ENCODE data around the gene POLDIP2. TPM values are rescaled to one million over a fixed set of nuclear protein-coding genes. Genes with fewer than 3 reads are reported as not detected.

The POLDIP2 gene
- total RNA-seq, 2 experiments from 2014 or later, result 22.1 to 23.9 TPM

GRCh38 chr17:28371245-28372202, 14.2 kb upstream of the POLDIP2 start, which contains the start of gene SARM1:
TSS of gene SARM1 (plus strand) at chr17:28371694. CDS start at chr17:28372033, 339 bp downstream.
- peak; percentile 53 to 92 (median 74) for DNase-seq
- intact Hi-C loops (cut with DNase I, micrococcal nuclease), result loop anchor here (1.0 to 2.0 kb wide), 3 partner anchors 13 to 53 kb away; partner anchors contain the start of genes IFT20 (in 1 of the 2), TMEM97 (in 1 of the 2) and TNFAIP1 (in 1 of the 2)
- Mint-ChIP-seq H3K9me3 (no peaks in the 10 kb centered on the region), H3K27me3 (no peaks in the 10 kb centered on the region), H3K36me3 (ENCODE audit: low read depth) (peaks cover 4% of the 10 kb centered on the region), H3K4me3 (peak within 1 kb of the TSS; percentile 98), H3K27ac (peak within 1 kb of the TSS; percentile 75), H3K4me1 (ENCODE audit: low read depth) (peaks cover 26% of the 10 kb centered on the region)
- ChIA-PET CTCF (interaction anchor here (0.7 to 1.8 kb wide), 3 partner anchors 45 to 772 kb away, joined by 3 to 4 read pairs (median 3); no protein-coding TSS in a partner anchor), POLR2A (interaction anchor here (1.7 to 6.1 kb wide), 4 partner anchors 14 to 53 kb away, joined by 6 to 34 read pairs (median 22); partner anchors contain the start of genes IFT20, POLDIP2, TMEM97 and TNFAIP1)
- no peaks in the 10 kb centered on the region for H3K27me3 ChIP-seq (ENCODE audit: control insufficient read depth in 1 of 2, insufficient read depth in 2 of 2, low read length in 2 of 2)
- peaks cover 22% of the 10 kb centered on the region for H3K4me1 ChIP-seq (ENCODE audit: insufficient read depth, low read length)
- no peaks in the 10 kb centered on the region for H3K36me3 ChIP-seq (ENCODE audit: insufficient read depth, low read length)
- peak within 1 kb of the TSS; percentile 83 for H3K4me3 ChIP-seq (ENCODE audit: low read length)
- peak; percentile 85 for ATAC-seq (ENCODE audit: poor library complexity)
- no peaks in the 10 kb centered on the region for H3K9me3 ChIP-seq (ENCODE audit: control insufficient read depth in 1 of 2, insufficient read depth in 1 of 2, low read length in 2 of 2)
- TF ChIP-seq CTCF (IDR thresholded peaks at IDR 0.05), result no peak
- H3K27ac ChIP-seq (ENCODE audit: low read depth in 1 of 2, low read length in 2 of 2), result peak within 1 kb of the TSS; percentile 59 to 91

- peaks cover 26% of the 10 kb centered on the region for H3K4me1 Mint-ChIP-seq (ENCODE audit: low read depth)
- DNase-seq, result no peak
- no peaks in the 10 kb centered on the region for H3K36me3 ChIP-seq (ENCODE audit: insufficient read depth, low read length)
- H3K27me3 Mint-ChIP-seq, result no peaks in the 10 kb centered on the region
- H3K9me3 Mint-ChIP-seq, result no peaks in the 10 kb centered on the region
- H3K4me3 Mint-ChIP-seq, result peak overlapping the region; percentile 98
- ChIA-PET CTCF (interaction anchor here (1.8 kb wide), 1 partner anchor 46 kb away, joined by 4 read pairs; no protein-coding TSS in a partner anchor), POLR2A (interaction anchor here (1.7 to 6.1 kb wide), 4 partner anchors 14 to 52 kb away, joined by 6 to 34 read pairs (median 22); partner anchors contain the start of genes IFT20, POLDIP2, TMEM97 and TNFAIP1)
- H3K4me3 ChIP-seq (ENCODE audit: low read length), result peak overlapping the region; percentile 83
- intact Hi-C loops (cut with DNase I, micrococcal nuclease), result loop anchor here in 1 of 2 experiments (1.0 kb wide), 1 partner anchor 35 kb away; the partner anchor contains the start of genes IFT20 and TNFAIP1
- peak overlapping the region; percentile 59 to 80 for H3K27ac ChIP-seq (ENCODE audit: low read depth in 1 of 2, low read length in 2 of 2)
- peak overlapping the region; percentile 75 for H3K27ac Mint-ChIP-seq
- H3K4me1 ChIP-seq (ENCODE audit: insufficient read depth, low read length), result peaks cover 22% of the 10 kb centered on the region
- H3K27me3 ChIP-seq (ENCODE audit: control insufficient read depth in 1 of 2, insufficient read depth in 2 of 2, low read length in 2 of 2), result no peaks in the 10 kb centered on the region
- no peak for ATAC-seq (ENCODE audit: poor library complexity)
- H3K36me3 Mint-ChIP-seq (ENCODE audit: low read depth), result peaks cover 8% of the 10 kb centered on the region
- TF ChIP-seq CTCF (IDR thresholded peaks at IDR 0.05), result no peak
- no peaks in the 10 kb centered on the region for H3K9me3 ChIP-seq (ENCODE audit: control insufficient read depth in 1 of 2, insufficient read depth in 1 of 2, low read length in 2 of 2)
Measured at GRCh38 chr17:28370744-28371103, 13.4 kb upstream of the POLDIP2 start.

GRCh38 chr17:28370035-28370743, 12.9 kb upstream of the POLDIP2 start, which contains the start of gene VTN:
TSS of gene VTN (minus strand) at chr17:28370307. CDS start at chr17:28370203, 104 bp downstream.
- H3K4me3 Mint-ChIP-seq, result peak within 1 kb of the TSS; percentile 98

More at GRCh38 chr17:28370035-28370743, 12.9 kb upstream of the POLDIP2 start, which contains the start of gene VTN:
- Histone ChIP-seq H3K4me3 (ENCODE audit: low read length) (peak within 1 kb of the TSS; percentile 83), H3K27ac (ENCODE audit: low read depth in 1 of 2, low read length in 2 of 2) (peak within 1 kb of the TSS; percentile 59 to 80), H3K4me1 (ENCODE audit: insufficient read depth, low read length) (peaks cover 22% of the 10 kb centered on the region), H3K27me3 (ENCODE audit: control insufficient read depth in 1 of 2, insufficient read depth in 2 of 2, low read length in 2 of 2) (no peaks in the 10 kb centered on the region), H3K36me3 (ENCODE audit: insufficient read depth, low read length) (no peaks in the 10 kb centered on the region), H3K9me3 (ENCODE audit: control insufficient read depth in 1 of 2, insufficient read depth in 1 of 2, low read length in 2 of 2) (no peaks in the 10 kb centered on the region)
- intact Hi-C loops (cut with DNase I, micrococcal nuclease), result no loop called here
- TF ChIP-seq CTCF (IDR thresholded peaks at IDR 0.05), result no peak
- Mint-ChIP-seq H3K27ac (peak within 1 kb of the TSS; percentile 75), H3K9me3 (no peaks in the 10 kb centered on the region), H3K27me3 (no peaks in the 10 kb centered on the region), H3K4me1 (ENCODE audit: low read depth) (peaks cover 26% of the 10 kb centered on the region), H3K36me3 (ENCODE audit: low read depth) (peaks cover 8% of the 10 kb centered on the region)
- ATAC-seq (ENCODE audit: poor library complexity) (no peak), DNase-seq (no peak)
- ChIA-PET CTCF (no interaction called here), POLR2A (interaction anchor here (1.7 to 6.1 kb wide), 5 partner anchors 13 to 52 kb away, joined by 6 to 34 read pairs (median 14); partner anchors contain the start of genes IFT20, POLDIP2, TMEM97 and TNFAIP1)

Data from CD4-positive, alpha-beta T cell (primary cell).